ENCODE results near the gene PEX11B.

The PEX11B gene, protein sequence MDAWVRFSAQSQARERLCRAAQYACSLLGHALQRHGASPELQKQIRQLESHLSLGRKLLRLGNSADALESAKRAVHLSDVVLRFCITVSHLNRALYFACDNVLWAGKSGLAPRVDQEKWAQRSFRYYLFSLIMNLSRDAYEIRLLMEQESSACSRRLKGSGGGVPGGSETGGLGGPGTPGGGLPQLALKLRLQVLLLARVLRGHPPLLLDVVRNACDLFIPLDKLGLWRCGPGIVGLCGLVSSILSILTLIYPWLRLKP

DNA sequence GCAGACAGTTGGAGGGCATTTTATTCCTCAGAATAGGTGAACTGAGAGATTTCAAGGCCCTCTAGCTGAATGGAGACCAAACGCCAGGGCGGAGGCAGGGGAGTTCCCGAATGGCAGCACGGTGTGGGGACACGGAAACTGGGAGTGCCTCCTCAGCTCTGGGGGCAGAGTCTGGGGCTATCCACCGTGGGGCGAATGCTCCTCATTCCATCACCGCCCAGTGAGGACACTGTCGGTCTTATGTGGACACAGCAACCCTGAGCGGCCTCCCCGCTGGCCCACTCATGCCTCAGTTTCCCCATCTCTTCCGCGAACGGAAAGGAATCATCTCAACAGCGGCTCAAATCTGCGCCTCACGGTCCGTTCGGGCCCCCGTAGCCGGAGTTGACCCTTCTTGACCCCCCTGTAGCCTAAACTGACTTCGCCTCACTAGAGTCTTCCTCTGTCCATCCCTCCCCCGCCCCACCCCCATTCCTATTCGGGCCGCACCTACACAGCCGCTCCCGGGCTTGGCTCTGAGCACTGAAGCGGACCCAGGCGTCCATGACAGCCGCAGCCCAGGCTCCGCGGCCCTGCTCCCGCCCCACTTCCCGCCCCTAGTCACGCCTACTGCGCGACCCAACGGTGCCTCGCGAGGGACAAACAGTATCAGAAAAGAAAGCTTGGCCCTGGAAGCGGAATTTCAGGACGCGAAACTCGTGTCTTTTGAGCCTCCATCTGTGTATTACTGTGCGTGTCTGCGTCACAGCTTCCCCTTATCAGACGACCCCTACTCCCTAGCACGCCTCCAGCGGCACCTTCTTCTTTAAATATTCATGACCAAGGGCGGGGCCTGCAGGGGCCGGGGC, at the start of gene PEX11B:
PEX11B (minus strand) TSS at position 574 of the 848 bp plus-strand sequence; CDS start at position 545, 29 bp downstream.
- Histone ChIP-seq H3K27me3 (replicated peaks; ENCODE audit: control insufficient read depth, insufficient read depth, low read length) (no peaks in the 10 kb centered on the region), H3K4me3 (replicated peaks; ENCODE audit: low read depth, low read length) (peak within 1 kb of the TSS; percentile 85), H3K36me3 (ENCODE audit: control insufficient read depth, insufficient read depth, low read length) (peaks cover 2% of the 10 kb centered on the region)
- TF ChIP-seq, protein P1, sequence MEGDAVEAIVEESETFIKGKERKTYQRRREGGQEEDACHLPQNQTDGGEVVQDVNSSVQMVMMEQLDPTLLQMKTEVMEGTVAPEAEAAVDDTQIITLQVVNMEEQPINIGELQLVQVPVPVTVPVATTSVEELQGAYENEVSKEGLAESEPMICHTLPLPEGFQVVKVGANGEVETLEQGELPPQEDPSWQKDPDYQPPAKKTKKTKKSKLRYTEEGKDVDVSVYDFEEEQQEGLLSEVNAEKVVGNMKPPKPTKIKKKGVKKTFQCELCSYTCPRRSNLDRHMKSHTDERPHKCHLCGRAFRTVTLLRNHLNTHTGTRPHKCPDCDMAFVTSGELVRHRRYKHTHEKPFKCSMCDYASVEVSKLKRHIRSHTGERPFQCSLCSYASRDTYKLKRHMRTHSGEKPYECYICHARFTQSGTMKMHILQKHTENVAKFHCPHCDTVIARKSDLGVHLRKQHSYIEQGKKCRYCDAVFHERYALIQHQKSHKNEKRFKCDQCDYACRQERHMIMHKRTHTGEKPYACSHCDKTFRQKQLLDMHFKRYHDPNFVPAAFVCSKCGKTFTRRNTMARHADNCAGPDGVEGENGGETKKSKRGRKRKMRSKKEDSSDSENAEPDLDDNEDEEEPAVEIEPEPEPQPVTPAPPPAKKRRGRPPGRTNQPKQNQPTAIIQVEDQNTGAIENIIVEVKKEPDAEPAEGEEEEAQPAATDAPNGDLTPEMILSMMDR (IDR thresholded peaks at IDR 0.05; ENCODE audit: insufficient read depth, low read length, poor library complexity, severe bottlenecking): no peak
- DNase-seq (ENCODE audit: extremely low read depth, insufficient read length): peak; percentile 92

DNA sequence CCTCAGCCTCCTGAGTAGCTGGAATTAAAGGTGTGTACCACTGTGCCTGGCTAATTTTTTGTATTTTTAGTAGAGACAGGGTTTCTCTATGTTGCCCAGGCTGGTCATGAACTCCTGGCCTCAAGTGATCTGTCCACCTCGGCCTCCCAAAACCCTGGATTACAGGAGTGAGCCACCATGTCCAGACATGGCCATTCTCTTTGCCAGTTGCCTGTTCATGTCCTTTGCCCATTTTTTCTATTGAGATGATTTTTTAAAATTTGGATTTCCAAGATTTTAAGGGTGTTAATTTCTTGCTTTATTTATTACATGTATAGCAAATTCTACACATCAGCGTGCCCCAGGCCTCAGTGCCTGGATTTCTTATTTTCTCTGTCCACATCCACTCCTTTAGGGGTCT, 48.8 kb upstream of the PEX11B start:
- Histone ChIP-seq H3K27me3 (replicated peaks; ENCODE audit: control insufficient read depth, insufficient read depth, low read length) (no peaks in the 10 kb centered on the region), H3K36me3 (ENCODE audit: control insufficient read depth, insufficient read depth, low read length) (no peaks in the 10 kb centered on the region), H3K4me3 (replicated peaks; ENCODE audit: low read depth, low read length) (no peak overlapping the region)
- TF ChIP-seq, protein P1 (IDR thresholded peaks at IDR 0.05; ENCODE audit: insufficient read depth, low read length, poor library complexity, severe bottlenecking): no peak
- DNase-seq (ENCODE audit: extremely low read depth, insufficient read length): no peak

DNA sequence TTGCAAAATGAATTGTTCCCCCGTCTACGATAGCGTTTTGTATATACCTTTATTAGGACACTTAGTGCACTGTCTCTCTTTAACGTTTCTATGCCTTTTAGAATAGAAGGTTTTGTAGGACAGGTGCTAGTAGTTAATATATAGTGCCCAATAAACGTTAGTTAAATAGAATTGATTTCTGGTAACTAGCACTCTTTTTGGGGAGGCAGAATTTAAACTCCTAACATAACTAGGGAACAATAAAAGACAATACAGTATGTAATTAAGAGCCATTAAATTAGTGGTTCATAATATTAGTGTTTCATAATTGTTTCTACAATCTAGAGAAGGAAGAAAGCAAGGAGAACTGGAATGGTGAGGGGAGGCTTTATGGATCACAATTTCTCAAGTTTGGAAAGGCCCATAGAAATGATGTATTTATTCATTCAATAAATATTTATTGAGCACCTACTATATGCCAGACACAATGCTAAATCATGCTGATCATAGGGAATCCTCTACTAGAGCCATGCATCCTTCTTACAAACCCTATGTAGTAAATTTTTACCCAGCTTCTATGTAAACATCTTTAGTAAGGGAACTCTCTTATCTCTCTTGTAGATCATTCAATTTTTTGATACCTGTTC, 46.7 kb upstream of the PEX11B start:
- TF ChIP-seq, protein P1 (IDR thresholded peaks at IDR 0.05; ENCODE audit: insufficient read depth, low read length, poor library complexity, severe bottlenecking): no peak
- H3K4me3 ChIP-seq (replicated peaks; ENCODE audit: low read depth, low read length): peak overlapping the region; percentile 84
- no peaks in the 10 kb centered on the region for H3K36me3 ChIP-seq (ENCODE audit: control insufficient read depth, insufficient read depth, low read length)
- no peak for DNase-seq (ENCODE audit: extremely low read depth, insufficient read length)
- H3K27me3 ChIP-seq (replicated peaks; ENCODE audit: control insufficient read depth, insufficient read depth, low read length): no peaks in the 10 kb centered on the region

DNA sequence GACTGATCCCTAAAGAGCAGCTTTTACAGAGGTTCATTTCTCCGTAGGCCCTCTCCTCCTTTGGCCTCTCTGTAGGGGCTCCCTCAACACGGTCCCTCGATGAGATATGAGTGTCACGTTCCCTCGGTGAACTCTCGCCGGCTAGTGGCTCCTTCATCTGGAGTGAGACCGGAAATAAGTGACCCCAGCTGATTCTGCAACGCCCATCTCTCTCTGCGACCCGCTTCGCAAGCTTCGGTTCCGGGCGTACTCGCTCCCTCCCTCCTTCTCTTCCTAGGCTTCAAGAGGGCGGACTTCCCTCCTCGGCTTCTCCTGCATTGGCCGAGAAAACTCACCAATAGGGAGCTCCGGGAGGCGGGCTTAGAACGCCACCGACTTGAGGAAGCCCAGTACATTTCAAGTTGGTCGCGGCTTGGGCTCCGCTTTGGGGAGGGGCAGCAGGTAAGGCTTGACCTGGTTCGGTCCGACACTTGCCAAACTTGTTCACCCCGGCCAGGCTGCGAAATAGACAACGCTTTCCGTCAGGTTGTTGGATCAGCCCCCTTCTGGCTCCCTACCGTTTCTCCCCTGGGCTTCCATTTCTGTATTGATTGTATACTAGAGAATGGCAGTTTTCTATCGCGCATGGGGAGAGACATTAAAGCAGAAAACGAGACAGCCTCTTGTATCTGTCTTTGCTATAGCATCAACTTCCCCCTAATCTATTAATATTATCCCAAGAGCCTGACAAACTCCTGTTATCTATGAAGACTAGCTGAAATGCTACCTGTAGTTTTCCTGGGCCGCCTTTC, 46.0 kb upstream of the PEX11B start, which contains the start of the genes ANKRD34A and POLR3GL:
ANKRD34A (minus strand) TSS at position 248 of the 791 bp plus-strand sequence. CDS start 2,816 bp downstream, outside the sequence.
POLR3GL (plus strand) TSS at position 363 of the 791 bp plus-strand sequence. CDS start 10,176 bp downstream, outside the sequence.
- H3K27me3 ChIP-seq (replicated peaks; ENCODE audit: control insufficient read depth, insufficient read depth, low read length): no peaks in the 10 kb centered on the region
- no peaks in the 10 kb centered on the region for H3K36me3 ChIP-seq (ENCODE audit: control insufficient read depth, insufficient read depth, low read length)
- peak within 1 kb of the TSS; percentile 84 for H3K4me3 ChIP-seq (replicated peaks; ENCODE audit: low read depth, low read length)
- TF ChIP-seq, protein P1 (IDR thresholded peaks at IDR 0.05; ENCODE audit: insufficient read depth, low read length, poor library complexity, severe bottlenecking): no peak
- peak; percentile 85 for DNase-seq (ENCODE audit: extremely low read depth, insufficient read length)

Data from GM06990 (cell line).